NCI-H82 treated with DMSO at 0.1 percent for 48 hours (cell line): ENCODE results near the gene FGF3.
A peak's percentile ranks its signal among the peaks of the same experiment; 100 is the strongest.

Experiments
- DNase-seq: peaks from one replicate; lab custom pipeline; 2025; ENCODE audit not compliant: unreplicated experiment; lab: John Stamatoyannopoulos, UW

FGF3 gene

GRCh38 chr11:69844396-69844795 is 25.2 kb upstream of the FGF3 start:
- no peak for DNase-seq

GRCh38 chr11:69843529-69843921 is 24.3 kb upstream of the FGF3 start:
- no peak for DNase-seq

- no peak for DNase-seq
Measured at GRCh38 chr11:69842746-69843528, 23.7 kb upstream of the FGF3 start.

GRCh38 chr11:69841859-69842698 is 22.9 kb upstream of the FGF3 start:
- no peak for DNase-seq

- DNase-seq, result no peak
Measured at GRCh38 chr11:69841170-69841858, 22.1 kb upstream of the FGF3 start.

- no peak for DNase-seq
Measured at GRCh38 chr11:69840371-69841169, 21.4 kb upstream of the FGF3 start.

- no peak for DNase-seq
Measured at GRCh38 chr11:69839516-69839915, 20.3 kb upstream of the FGF3 start.

- no peak for DNase-seq
Measured at GRCh38 chr11:69837791-69838190, 18.6 kb upstream of the FGF3 start.

GRCh38 chr11:69836401-69836800 is 17.2 kb upstream of the FGF3 start:
- DNase-seq, result no peak

- no peak for DNase-seq
Measured at GRCh38 chr11:69834811-69835800, 15.9 kb upstream of the FGF3 start.

- no peak for DNase-seq
Measured at GRCh38 chr11:69834251-69834650, 15.0 kb upstream of the FGF3 start.

GRCh38 chr11:69832561-69833413 is 13.6 kb upstream of the FGF3 start:
- no peak for DNase-seq

GRCh38 chr11:69831985-69832384 is 12.8 kb upstream of the FGF3 start:
- DNase-seq, result no peak

- DNase-seq, result no peak
Measured at GRCh38 chr11:69830086-69830485, 10.9 kb upstream of the FGF3 start.

GRCh38 chr11:69828971-69829344 is 9.7 kb upstream of the FGF3 start:
- no peak for DNase-seq

- peak; percentile 16 for DNase-seq
Measured at GRCh38 chr11:69828276-69828970, 9.2 kb upstream of the FGF3 start.

- no peak for DNase-seq
Measured at GRCh38 chr11:69826773-69827172, 7.6 kb upstream of the FGF3 start.

GRCh38 chr11:69825941-69826340 is 6.7 kb upstream of the FGF3 start:
- no peak for DNase-seq
